H9 (cell line): ENCODE data around the gene FARS2. TPM values are rescaled to one million over a fixed set of nuclear protein-coding genes. Genes with fewer than 3 reads are reported as not detected.

ENCODE experiments used
- DNase-seq: peaks from one replicate; pipeline ENCODE4 v3.0.0-alpha.2; 2017
- H2AFZ ChIP-seq: one replicate; pipeline ENCODE4 v1.6.1; 2013; ENCODE audit warnings: mild to moderate bottlenecking, low read length, control low read depth, moderate library complexity
- H2AK5ac ChIP-seq: 2 replicates; pipeline ENCODE4 v1.6.1; 2013; ENCODE audit warnings: low read length, control low read depth, mixed read lengths; ENCODE audit not compliant: insufficient read length
- H2BK120ac ChIP-seq: one replicate; pipeline ENCODE4 v1.6.1; 2013; ENCODE audit warnings: low read depth, mild to moderate bottlenecking, low read length, control low read depth, inconsistent platforms; ENCODE audit not compliant: poor library complexity, severe bottlenecking
- H2BK12ac ChIP-seq: 2 replicates; pipeline ENCODE4 v1.6.1; 2013; ENCODE audit warnings: low read length, control low read depth, mixed read lengths, low read depth; ENCODE audit not compliant: insufficient read length
- H2BK15ac ChIP-seq: 2 replicates; pipeline ENCODE4 v1.6.1; 2013; ENCODE audit warnings: low read depth, low read length, control low read depth
- H2BK20ac ChIP-seq: one replicate; pipeline ENCODE4 v1.6.1; 2013; ENCODE audit warnings: low read depth, mild to moderate bottlenecking, low read length, control low read depth, inconsistent platforms; ENCODE audit not compliant: poor library complexity, severe bottlenecking
- H2BK5ac ChIP-seq: 2 replicates; pipeline ENCODE4 v1.6.1; 2013; ENCODE audit warnings: low read length, control low read depth, mixed read lengths; ENCODE audit not compliant: insufficient read length
- H3K14ac ChIP-seq: 2 replicates; pipeline ENCODE4 v1.6.1; 2013; ENCODE audit warnings: low read length, control low read depth; ENCODE audit not compliant: insufficient read depth
- H3K18ac ChIP-seq: 2 replicates; pipeline ENCODE4 v1.6.1; 2013; ENCODE audit warnings: low read depth, mild to moderate bottlenecking, mixed read lengths, low read length, control low read depth; ENCODE audit not compliant: insufficient read length
- H3K23ac ChIP-seq: 2 replicates; pipeline ENCODE4 v1.6.1; 2013; ENCODE audit warnings: low read length, control low read depth, mixed read lengths, low read depth; ENCODE audit not compliant: insufficient read length
- H3K23me2 ChIP-seq: 2 replicates; pipeline ENCODE4 v1.6.1; 2013; ENCODE audit warnings: low read depth, mild to moderate bottlenecking, mixed read lengths, low read length, control low read depth; ENCODE audit not compliant: insufficient read length, poor library complexity, severe bottlenecking
- H3K27ac ChIP-seq: 2 replicates; pipeline ENCODE4 v1.5.1; 2013; ENCODE audit warnings: low read length, control low read depth, mixed read lengths, low read depth; ENCODE audit not compliant: insufficient read length
- H3K27me3 ChIP-seq: 2 replicates; pipeline ENCODE4 v1.6.1; 2013; ENCODE audit warnings: low read length, control low read depth, inconsistent platforms; ENCODE audit not compliant: insufficient read depth
- H3K4ac ChIP-seq: 2 replicates; pipeline ENCODE4 v1.6.1; 2013; ENCODE audit warnings: low read depth, mild to moderate bottlenecking, control low read depth, inconsistent platforms, low read length, moderate library complexity
- H3K4me1 ChIP-seq: 2 replicates; pipeline ENCODE4 v1.6.1; 2013; ENCODE audit warnings: low read length, control low read depth, inconsistent platforms; ENCODE audit not compliant: insufficient read depth
- H3K4me2 ChIP-seq: 2 replicates; pipeline ENCODE4 v1.6.1; 2013; ENCODE audit warnings: low read length, control low read depth, mixed read lengths; ENCODE audit not compliant: insufficient read length, insufficient read depth
- H3K56ac ChIP-seq: 2 replicates; pipeline ENCODE4 v1.6.1; 2013; ENCODE audit warnings: low read depth, mild to moderate bottlenecking, mixed read lengths, low read length, control low read depth; ENCODE audit not compliant: insufficient read length
- H3K79me1 ChIP-seq: 2 replicates; pipeline ENCODE4 v1.6.1; 2013; ENCODE audit warnings: low read depth, mild to moderate bottlenecking, moderate library complexity, low read length, control low read depth, inconsistent platforms; ENCODE audit not compliant: insufficient read depth, poor library complexity, severe bottlenecking
- H3K79me2 ChIP-seq: 2 replicates; pipeline ENCODE4 v1.6.1; 2013; ENCODE audit warnings: low read length, control low read depth, inconsistent platforms; ENCODE audit not compliant: insufficient read depth
- H3K9ac ChIP-seq: 2 replicates; pipeline ENCODE4 v1.6.1; 2013; ENCODE audit warnings: low read length, control low read depth, mixed read lengths; ENCODE audit not compliant: insufficient read length; ENCODE audit errors: extremely low read depth
- H3K9me3 ChIP-seq: one replicate; pipeline ENCODE4 v1.6.1; 2013; ENCODE audit warnings: low read depth, low read length, inconsistent platforms; ENCODE audit not compliant: control insufficient read depth
- H3T11ph ChIP-seq: one replicate; pipeline ENCODE4 v1.6.1; 2013; ENCODE audit warnings: mild to moderate bottlenecking, low read length, control low read depth, inconsistent platforms
- H4K20me1 ChIP-seq: one replicate; pipeline ENCODE4 v1.6.1; 2013; ENCODE audit not compliant: control insufficient read depth, insufficient read length, insufficient read depth
- H4K5ac ChIP-seq: 2 replicates; pipeline ENCODE4 v1.6.1; 2013; ENCODE audit warnings: low read depth, mild to moderate bottlenecking, mixed read lengths, low read length, control low read depth; ENCODE audit not compliant: insufficient read length
- H4K8ac ChIP-seq: replicated peaks from 2 replicates; pipeline ENCODE4 v1.6.1; 2013; ENCODE audit warnings: low read length, control low read depth, mixed read lengths, low read depth; ENCODE audit not compliant: insufficient read length
- H4K91ac ChIP-seq: 2 replicates; pipeline ENCODE4 v1.6.1; 2013; ENCODE audit warnings: low read depth, mild to moderate bottlenecking, moderate library complexity, mixed read lengths, low read length, control low read depth; ENCODE audit not compliant: insufficient read length
- H3K27ac Mint-ChIP-seq, 3 experiments: 2 replicates in 2 of 3; 3 replicates in 1 of 3; pipeline ENCODE4 v1.8.0; 2020 to 2021; ENCODE audit warnings: mixed read lengths in 3 of 3, mild to moderate bottlenecking in 1 of 3, moderate library complexity in 1 of 3
- H3K27me3 Mint-ChIP-seq: 2 replicates; pipeline ENCODE4 v1.8.0; 2021; ENCODE audit warnings: low read depth, mild to moderate bottlenecking, moderate library complexity, mixed read lengths
- H3K36me3 Mint-ChIP-seq, 3 experiments: 2 replicates in 2 of 3; 3 replicates in 1 of 3; pipeline ENCODE4 v1.8.0; 2020 to 2021; ENCODE audit warnings: low read depth in 3 of 3, mixed read lengths in 3 of 3; ENCODE audit not compliant: insufficient read depth in 1 of 3
- H3K4me1 Mint-ChIP-seq, 2 experiments: 2 replicates each; pipeline ENCODE4 v1.8.0; 2020; ENCODE audit warnings: mixed read lengths in 2 of 2
- H3K4me3 Mint-ChIP-seq, 2 experiments: 2 replicates in 1 of 2; 3 replicates in 1 of 2; pipeline ENCODE4 v1.8.0; 2020 to 2021; ENCODE audit warnings: mild to moderate bottlenecking in 2 of 2, mixed read lengths in 2 of 2, moderate library complexity in 1 of 2
- H3K9me3 Mint-ChIP-seq, 2 experiments: 2 replicates in 1 of 2; 3 replicates in 1 of 2; pipeline ENCODE4 v1.8.0; 2020; ENCODE audit warnings: mild to moderate bottlenecking in 2 of 2, mixed read lengths in 2 of 2, moderate library complexity in 1 of 2
- WGBS: extraction: QIAGEN DNeasy Blood & Tissue Kit; methylation state at CpG from one replicate; pipeline ENCODE4 v1.1.7; 2013; ENCODE audit warnings: missing lambda C conversion rate, low lambda C conversion rate, mixed read lengths; ENCODE audit not compliant: insufficient read length; ENCODE audit errors: extremely low coverage; 5-methylcytosine and 5-hydroxymethylcytosine counted together
- total RNA-seq: library from RNA; stranded (reverse); gene quantifications from 2 replicates; pipeline ENCODE4 v1.2.1, GENCODE V29; 2021
- TF ChIP-seq, protein P1 (sequence below): fragments of 200-600 bp; sonication (generic); conservative IDR thresholded peaks from 3 replicates; pipeline ENCODE4 v1.8.0; 2021; ENCODE audit warnings: antibody characterized with exemption, mild to moderate bottlenecking

Gene FARS2
- total RNA-seq, 1 experiment from 2014 or later: 8.5 TPM

DNA sequence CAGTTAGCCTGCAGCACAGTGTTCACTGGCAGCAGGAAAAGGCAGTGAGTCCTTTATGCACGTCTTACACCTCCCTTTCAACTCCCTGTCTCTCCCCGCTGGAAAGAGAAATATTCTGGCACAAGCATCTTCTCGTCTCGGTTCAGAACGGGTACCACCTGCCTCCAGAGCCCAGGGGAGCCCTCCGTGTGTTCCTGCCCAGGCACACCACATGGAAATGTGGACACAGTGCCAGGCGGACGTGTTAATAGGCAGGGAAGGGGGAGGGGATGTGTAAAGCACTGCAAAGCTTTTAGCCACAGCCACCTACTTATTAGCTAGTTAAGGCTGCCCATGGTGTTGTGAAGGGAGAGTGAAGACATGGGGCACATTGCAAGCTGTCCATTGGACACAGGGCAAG is 219.7 kb downstream of the FARS2 start:
- H3K4me2 ChIP-seq: no peak overlapping the region
- no peak overlapping the region for H2BK12ac ChIP-seq
- H3K23ac ChIP-seq: no peak overlapping the region
- no peak overlapping the region for H2BK20ac ChIP-seq
- no peaks in the 10 kb centered on the region for H3K9me3 ChIP-seq
- WGBS: no CpG with 5 or more reads among the region's 8 CpGs
- Mint-ChIP-seq H3K4me3 (no peak overlapping the region), H3K9me3 (no peaks in the 10 kb centered on the region), H3K36me3 (no peaks in the 10 kb centered on the region), H3K27me3 (no peaks in the 10 kb centered on the region), H3K4me1 (peaks cover 3 to 4% of the 10 kb centered on the region in 2 experiments; a peak in 1 of 4 replicates), H3K27ac (no peak overlapping the region)
- no peak overlapping the region for H3K4ac ChIP-seq
- no peak overlapping the region for H3K14ac ChIP-seq
- no peaks in the 10 kb centered on the region for H3K4me1 ChIP-seq
- H3K79me2 ChIP-seq: no peaks in the 10 kb centered on the region
- no peak overlapping the region for H3T11ph ChIP-seq
- no peaks in the 10 kb centered on the region for H3K27me3 ChIP-seq
- H3K56ac ChIP-seq: no peak overlapping the region
- H4K20me1 ChIP-seq: no peaks in the 10 kb centered on the region
- no peak overlapping the region for H2AK5ac ChIP-seq
- H3K79me1 ChIP-seq: no peaks in the 10 kb centered on the region
- H2BK5ac ChIP-seq: no peak overlapping the region
- H2BK15ac ChIP-seq: no peak overlapping the region
- H3K23me2 ChIP-seq: no peaks in the 10 kb centered on the region
- no peak overlapping the region for H3K9ac ChIP-seq
- H4K91ac ChIP-seq: no peak overlapping the region
- no peak overlapping the region for H3K27ac ChIP-seq
- H2BK120ac ChIP-seq: no peak overlapping the region
- DNase-seq: no peak
- no peak overlapping the region for H2AFZ ChIP-seq
- H4K8ac ChIP-seq: no peak overlapping the region
- TF ChIP-seq, protein P1, sequence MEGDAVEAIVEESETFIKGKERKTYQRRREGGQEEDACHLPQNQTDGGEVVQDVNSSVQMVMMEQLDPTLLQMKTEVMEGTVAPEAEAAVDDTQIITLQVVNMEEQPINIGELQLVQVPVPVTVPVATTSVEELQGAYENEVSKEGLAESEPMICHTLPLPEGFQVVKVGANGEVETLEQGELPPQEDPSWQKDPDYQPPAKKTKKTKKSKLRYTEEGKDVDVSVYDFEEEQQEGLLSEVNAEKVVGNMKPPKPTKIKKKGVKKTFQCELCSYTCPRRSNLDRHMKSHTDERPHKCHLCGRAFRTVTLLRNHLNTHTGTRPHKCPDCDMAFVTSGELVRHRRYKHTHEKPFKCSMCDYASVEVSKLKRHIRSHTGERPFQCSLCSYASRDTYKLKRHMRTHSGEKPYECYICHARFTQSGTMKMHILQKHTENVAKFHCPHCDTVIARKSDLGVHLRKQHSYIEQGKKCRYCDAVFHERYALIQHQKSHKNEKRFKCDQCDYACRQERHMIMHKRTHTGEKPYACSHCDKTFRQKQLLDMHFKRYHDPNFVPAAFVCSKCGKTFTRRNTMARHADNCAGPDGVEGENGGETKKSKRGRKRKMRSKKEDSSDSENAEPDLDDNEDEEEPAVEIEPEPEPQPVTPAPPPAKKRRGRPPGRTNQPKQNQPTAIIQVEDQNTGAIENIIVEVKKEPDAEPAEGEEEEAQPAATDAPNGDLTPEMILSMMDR: no peak
- no peak overlapping the region for H4K5ac ChIP-seq
- no peak overlapping the region for H3K18ac ChIP-seq
